Activated T-cell treated with anti-CD3 and anti-CD28 coated beads, Interleukin-2, amount 50 U/mL, for 48 hours (primary cell): ENCODE measurements around the gene SKIL.

Experiments used
- DNase-seq, 2 experiments: peaks; one replicate each; pipeline ENCODE4 v3.0.0-alpha.2; 2020

SKIL gene

GRCh38 chr3:170352936-170353335 lies 4.6 kb upstream of the SKIL start:
- DNase-seq, result no peak

- no peak for DNase-seq
These were observed 4.0 kb upstream of the SKIL start for GRCh38 chr3:170353485-170353884.

- no peak for DNase-seq
These were observed 2.8 kb upstream of the SKIL start for GRCh38 chr3:170354760-170355159.

DNA sequence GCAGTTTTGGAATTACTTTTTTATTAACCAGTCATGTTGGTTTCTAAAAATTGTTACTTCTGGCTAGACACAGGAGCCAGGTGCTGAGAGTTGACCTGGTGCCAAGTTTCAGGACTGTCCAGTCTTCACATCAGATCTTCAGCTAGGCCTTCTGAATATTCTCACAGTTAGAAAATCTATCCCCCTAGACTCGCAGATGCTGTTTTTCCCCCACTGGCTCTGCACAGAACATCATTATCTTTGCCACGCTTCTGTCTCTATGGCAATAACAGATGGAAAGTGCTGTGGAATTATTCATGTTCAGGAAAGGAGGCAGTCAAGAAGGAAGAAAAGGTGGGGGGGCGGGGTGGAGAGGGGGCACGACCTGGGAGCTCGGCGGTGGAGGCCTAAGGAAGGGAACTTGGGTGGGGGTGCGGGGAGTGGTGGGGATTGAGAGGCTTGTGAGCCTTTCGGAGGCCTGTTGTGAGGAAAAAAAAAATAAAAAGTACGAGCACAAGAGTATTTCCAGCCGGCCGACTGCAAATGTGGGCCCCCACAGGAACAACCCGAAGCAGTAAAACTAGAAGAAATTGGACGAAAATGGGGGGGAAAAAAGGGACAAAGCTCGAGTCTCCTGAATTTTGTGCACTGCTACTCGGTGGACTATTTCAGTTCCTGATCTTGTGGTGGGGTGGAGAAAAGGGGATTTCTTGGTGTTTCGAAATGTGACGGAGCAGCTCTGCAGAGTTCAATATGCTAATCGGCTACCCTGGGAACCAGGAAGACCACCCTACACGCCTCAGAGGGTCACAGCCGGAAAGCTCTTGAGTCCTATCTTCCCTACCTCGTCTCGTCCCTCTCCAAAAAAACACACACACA lies 1.5 kb upstream of the SKIL start:
- no peak for DNase-seq

GRCh38 chr3:170356596-170357175 lies 829 bp upstream of the SKIL start:
- DNase-seq, result peak in 1 of 2 experiments; percentile 61

DNA sequence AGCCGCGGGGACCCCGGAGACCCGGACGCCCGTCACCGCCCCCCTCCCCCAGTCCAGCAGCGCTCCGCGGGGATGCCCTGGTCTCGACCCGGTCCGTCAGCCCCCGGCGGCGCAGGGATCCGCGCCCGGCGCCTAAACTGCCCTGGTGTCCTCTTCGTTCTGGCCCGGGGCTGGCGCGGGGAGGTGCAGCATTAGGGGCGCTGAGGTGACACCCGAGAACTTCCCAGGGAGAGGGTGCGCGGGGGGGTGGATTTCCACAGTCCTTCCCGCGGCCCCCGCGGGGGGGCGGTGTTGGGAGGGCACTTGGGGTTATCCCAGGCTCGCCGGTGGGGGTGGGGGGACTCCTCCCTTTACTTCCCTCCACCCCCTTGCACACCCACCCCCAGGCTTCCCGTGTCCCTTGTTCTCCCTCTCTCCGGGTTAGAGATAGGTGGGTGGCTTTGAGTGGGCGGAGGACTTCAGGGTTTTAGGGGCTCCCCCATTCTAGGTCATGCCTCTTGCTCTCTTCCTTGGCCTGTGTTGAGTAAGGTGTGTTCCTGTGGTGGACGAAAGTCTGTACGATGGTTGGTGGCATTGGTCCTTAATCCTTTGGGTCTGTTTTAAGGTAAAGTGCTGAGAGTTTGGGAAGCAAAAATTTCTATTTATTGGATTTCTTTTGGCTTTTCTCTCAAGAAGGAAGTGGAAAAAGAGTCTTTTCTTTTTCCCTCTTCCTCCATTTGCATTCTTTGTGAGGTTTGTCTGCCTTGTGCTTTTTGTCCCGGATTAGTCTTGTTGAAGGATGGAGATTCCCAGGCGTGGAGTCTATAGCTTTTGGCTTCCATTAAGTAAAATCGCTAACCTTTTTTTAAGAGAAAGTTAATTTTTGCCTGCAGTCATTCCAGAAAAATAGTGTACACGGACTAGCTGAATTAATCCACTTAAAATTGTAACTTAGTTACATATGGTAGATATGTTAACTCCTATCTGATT lies 811 bp downstream of the SKIL start:
- DNase-seq, result peak; percentile 85 to 86

DNA sequence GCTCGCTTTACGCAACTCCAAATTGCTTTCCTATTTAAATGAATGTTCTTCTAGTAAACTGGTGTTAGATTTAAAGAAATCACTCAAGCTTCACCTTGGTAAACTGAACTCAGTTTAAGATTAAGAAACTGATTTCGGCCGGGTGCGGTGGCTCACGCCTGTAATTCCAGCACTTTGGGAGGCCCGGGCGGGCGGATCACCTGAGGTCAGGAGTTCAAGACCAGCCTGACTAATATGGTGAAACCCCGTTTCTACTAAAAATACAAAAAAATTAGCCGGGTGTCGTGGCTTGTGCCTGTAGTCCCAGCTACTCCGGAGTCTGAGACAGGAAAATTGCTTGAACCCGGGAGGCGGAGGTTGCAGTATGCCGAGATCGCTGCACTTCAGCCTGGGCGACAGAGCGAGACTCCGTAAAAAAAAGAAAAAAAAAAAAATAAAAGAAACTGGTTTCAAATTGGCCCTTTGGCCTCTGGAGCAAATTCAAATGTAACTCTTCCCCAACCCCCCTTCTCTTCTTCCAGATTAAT lies 1.7 kb downstream of the SKIL start:
- DNase-seq, result no peak

DNA sequence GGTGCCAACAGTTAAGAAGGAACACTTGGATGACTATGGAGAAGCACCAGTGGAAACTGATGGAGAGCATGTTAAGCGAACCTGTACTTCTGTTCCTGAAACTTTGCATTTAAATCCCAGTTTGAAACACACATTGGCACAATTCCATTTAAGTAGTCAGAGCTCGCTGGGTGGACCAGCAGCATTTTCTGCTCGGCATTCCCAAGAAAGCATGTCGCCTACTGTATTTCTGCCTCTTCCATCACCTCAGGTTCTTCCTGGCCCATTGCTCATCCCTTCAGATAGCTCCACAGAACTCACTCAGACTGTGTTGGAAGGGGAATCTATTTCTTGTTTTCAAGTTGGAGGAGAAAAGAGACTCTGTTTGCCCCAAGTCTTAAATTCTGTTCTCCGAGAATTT lies 3.0 kb downstream of the SKIL start:
- DNase-seq, result no peak

GRCh38 chr3:170360916-170361315 lies 3.4 kb downstream of the SKIL start:
- DNase-seq, result no peak

GRCh38 chr3:170361711-170362110 lies 4.2 kb downstream of the SKIL start:
- DNase-seq, result no peak

DNA sequence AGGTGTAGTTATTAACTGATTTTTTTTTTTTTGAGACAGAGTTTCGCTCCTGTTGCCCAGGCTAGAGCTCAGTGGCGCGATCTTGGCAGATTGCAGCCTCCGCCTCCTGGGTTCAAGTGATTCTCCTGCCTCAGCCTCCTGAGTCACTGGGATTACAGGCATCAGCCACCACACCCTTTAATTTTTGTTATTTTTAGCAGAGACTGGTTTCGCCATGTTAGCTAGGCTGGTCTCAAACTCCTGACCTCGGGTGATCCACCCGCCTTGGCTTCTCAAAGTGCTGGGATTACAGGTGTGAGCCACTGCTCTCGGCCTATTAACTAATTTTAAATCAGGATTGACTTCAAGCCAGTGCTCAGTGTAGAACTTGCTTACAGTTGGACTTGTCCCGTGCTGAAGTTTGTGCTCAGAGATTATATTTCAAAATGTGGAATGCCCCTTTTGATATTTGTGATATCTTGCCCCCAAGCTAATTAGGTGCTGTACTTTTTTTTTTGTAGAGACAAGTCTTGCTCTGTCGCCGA lies 6.0 kb downstream of the SKIL start:
- DNase-seq, result no peak

GRCh38 chr3:170364965-170365364 lies 7.5 kb downstream of the SKIL start:
- no peak for DNase-seq

DNA sequence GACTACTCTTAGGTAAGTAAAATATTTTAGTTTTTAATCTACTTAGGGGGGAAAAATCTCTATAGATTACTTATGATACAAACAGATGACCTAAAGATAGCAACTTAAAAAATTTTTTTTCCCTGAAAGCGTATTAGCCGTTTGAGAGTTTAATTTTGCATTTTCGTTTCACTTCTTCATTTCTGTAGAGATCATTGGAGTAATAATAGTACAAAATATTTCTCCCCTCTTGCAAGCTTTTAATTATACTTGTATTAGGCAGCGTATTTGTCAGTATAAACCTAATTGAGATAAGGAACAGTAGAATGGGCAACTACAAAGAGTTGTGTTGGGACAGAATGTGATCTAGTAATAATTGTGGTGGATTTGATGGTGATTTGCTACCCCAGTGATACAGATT lies 10.3 kb downstream of the SKIL start:
- no peak for DNase-seq

DNA sequence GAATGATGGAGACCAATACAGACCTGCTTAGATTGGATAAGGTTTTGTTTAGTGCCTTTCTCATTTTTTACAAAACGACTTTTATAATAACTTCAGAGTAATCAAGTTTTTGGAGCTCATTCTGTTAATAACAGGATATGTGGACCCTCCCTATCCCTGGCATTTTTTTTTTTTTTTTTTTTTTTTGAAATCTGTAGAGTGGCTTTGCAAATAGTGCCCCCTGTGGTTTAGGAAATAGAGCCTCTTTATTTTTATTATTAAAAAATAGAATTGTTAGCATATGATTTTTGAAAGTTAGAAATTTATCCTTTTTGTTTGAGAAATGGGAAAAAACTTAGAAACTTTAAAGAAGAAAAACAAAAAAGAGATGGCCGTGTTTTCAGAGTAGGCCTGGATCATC lies 11.4 kb downstream of the SKIL start:
- DNase-seq, result no peak

GRCh38 chr3:170372190-170372879 lies 14.8 kb downstream of the SKIL start:
- DNase-seq, result no peak

- DNase-seq, result no peak
These were observed 26.1 kb downstream of the SKIL start for GRCh38 chr3:170383567-170383966.

- no peak for DNase-seq
These were observed 29.0 kb downstream of the SKIL start for GRCh38 chr3:170386468-170386867.

DNA sequence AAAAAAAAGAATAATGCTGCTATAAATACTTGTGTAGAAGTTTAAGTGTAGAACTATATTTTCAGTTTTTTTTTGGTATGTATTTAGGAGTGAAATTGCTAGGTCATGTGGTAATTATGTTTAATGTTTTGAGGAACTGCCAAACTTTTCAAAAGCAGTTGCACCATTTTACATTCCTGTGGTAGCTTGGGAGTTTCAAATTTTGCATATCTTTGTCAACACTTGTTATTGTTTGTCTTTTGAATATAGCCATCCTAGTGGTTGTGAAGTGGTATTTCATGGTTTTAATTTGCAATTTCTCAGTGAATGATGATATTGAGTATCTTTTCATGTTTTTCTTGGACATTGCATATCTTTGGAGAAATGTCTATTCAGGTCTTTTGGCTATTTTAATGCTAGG lies 30.4 kb downstream of the SKIL start:
- no peak for DNase-seq

GRCh38 chr3:170391108-170391507 lies 33.6 kb downstream of the SKIL start:
- no peak for DNase-seq

DNA sequence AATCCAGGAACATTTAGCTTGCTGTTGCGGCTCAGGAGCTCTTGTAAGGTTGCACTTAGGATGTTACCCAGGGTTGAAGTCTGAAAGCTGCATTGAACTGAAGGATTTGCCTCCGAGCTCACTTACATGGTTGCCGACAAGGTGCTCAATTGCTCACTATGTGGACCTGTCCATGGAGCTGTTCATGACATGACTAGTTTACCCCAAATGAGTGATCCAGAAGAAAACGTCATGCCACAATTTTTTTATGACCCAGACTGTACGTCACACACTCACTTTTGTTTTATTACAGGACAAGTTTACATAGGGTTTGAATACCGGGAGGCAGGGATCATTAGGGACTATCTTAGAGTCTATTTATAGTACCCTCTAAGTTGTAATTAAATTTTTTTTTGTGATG lies 40.2 kb downstream of the SKIL start:
- DNase-seq, result no peak

- DNase-seq, result no peak
These were observed 47.6 kb downstream of the SKIL start for GRCh38 chr3:170405101-170405500.

DNA sequence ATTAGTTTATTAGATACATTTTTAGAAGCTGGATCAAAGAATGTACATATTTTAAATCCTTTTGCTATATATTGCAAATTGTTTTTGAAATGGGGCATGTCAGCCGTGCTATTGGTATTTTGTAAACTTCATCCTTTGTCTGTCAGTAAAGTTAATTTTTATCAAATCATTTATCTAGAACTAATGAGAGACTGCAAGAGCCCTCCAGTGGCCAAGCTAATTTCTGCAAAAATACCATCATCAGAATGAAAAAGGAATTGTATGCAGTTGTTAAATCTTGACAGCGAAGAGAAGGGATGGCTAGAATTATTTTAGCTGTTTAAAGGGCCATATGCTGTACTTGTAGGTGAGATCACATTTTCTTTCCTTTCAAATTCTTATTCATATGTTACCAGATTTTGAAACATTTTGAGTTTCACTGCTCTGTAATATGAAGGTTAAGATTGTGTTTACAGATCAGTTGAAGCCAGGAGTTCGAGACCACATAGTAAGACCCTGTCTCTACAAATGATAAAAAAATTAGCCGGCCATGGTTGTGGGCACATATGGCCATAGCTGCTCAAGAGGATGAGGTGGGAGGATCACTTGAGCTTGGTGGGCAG lies 53.0 kb downstream of the SKIL start:
- DNase-seq, result no peak
